ENCODE measurements around the gene HS3ST4. TPM values are rescaled to one million over a fixed set of nuclear protein-coding genes. Genes with fewer than 3 reads are reported as not detected.

HS3ST4 gene
- total RNA-seq, 1 experiment from 2014 or later, result not detected

GRCh38 chr16:25988084-25988483 lies 296.3 kb downstream of the HS3ST4 start:
- no peaks in the 10 kb centered on the region for H3K4me1 ChIP-seq (ENCODE audit: control insufficient read depth, insufficient read depth, low read length)
- H3K27me3 ChIP-seq (ENCODE audit: control insufficient read depth, insufficient read depth, low read length), result no peaks in the 10 kb centered on the region
- intact Hi-C loops (cut with micrococcal nuclease; ENCODE audit: unreplicated experiment) (no loop called here), in situ Hi-C loops (cut with HindIII; ENCODE audit: low pct_unique_long_range_greater_than_20kb, low sequenced_read_pairs) (no loop called here)
- no peaks in the 10 kb centered on the region for H3K36me3 ChIP-seq (ENCODE audit: control insufficient read depth, insufficient read depth, low read length)
- CTCF ChIA-PET, result no interaction called here
- TF ChIP-seq TCF7L2 (IDR thresholded peaks at IDR 0.05; ENCODE audit: low read depth, low read length), result no peak
- TF ChIP-seq POLR2AphosphoS5 (IDR thresholded peaks at IDR 0.05; ENCODE audit: low read depth, low read length), result no peak
- TF ChIP-seq CTCF (IDR thresholded peaks at IDR 0.05), result no peak
- TF ChIP-seq REST (IDR thresholded peaks at IDR 0.05; ENCODE audit: insufficient read depth in 1 of 2, low read depth in 2 of 2, low read length in 1 of 2), result no peak
- TF ChIP-seq SIN3A (IDR thresholded peaks at IDR 0.05; ENCODE audit: borderline replicate concordance, insufficient read depth, low read depth, low read length), result no peak
- no peak overlapping the region for H3K27ac ChIP-seq (ENCODE audit: low read length)
- no peak for DNase-seq (ENCODE audit: low read depth, low spot score)
- H3K9me3 ChIP-seq (ENCODE audit: control insufficient read depth, insufficient read depth, low read depth, low read length), result no peaks in the 10 kb centered on the region
- POLR2A ChIA-PET, result no interaction called here
- ATAC-seq, result no peak
- no TSS peak for BruUV-seq (replicated peaks)
- H3K4me3 ChIP-seq (ENCODE audit: low read depth in 2 of 2, low read length in 2 of 2), result no peak overlapping the region

- Histone ChIP-seq H3K4me3 (ENCODE audit: low read depth in 2 of 2, low read length in 2 of 2) (no peak overlapping the region), H3K4me1 (ENCODE audit: control insufficient read depth, insufficient read depth, low read length) (no peaks in the 10 kb centered on the region), H3K27me3 (ENCODE audit: control insufficient read depth, insufficient read depth, low read length) (no peaks in the 10 kb centered on the region), H3K27ac (ENCODE audit: low read length) (no peak overlapping the region), H3K9me3 (ENCODE audit: control insufficient read depth, insufficient read depth, low read depth, low read length) (no peaks in the 10 kb centered on the region), H3K36me3 (ENCODE audit: control insufficient read depth, insufficient read depth, low read length) (no peaks in the 10 kb centered on the region)
- POLR2A ChIA-PET, result no interaction called here
- DNase-seq (ENCODE audit: low read depth, low spot score) (no peak), ATAC-seq (no peak)
- TF ChIP-seq REST (IDR thresholded peaks at IDR 0.05; ENCODE audit: insufficient read depth in 1 of 2, low read depth in 2 of 2, low read length in 1 of 2), result no peak
- TF ChIP-seq POLR2AphosphoS5 (IDR thresholded peaks at IDR 0.05; ENCODE audit: low read depth, low read length), result no peak
- no peak for TF ChIP-seq TCF7L2 (IDR thresholded peaks at IDR 0.05; ENCODE audit: low read depth, low read length)
- TF ChIP-seq CTCF (IDR thresholded peaks at IDR 0.05), result no peak
- no peak for TF ChIP-seq SIN3A (IDR thresholded peaks at IDR 0.05; ENCODE audit: borderline replicate concordance, insufficient read depth, low read depth, low read length)
- BruUV-seq (replicated peaks), result no TSS peak
- in situ Hi-C loops (cut with HindIII; ENCODE audit: low pct_unique_long_range_greater_than_20kb, low sequenced_read_pairs), result no loop called here
- CTCF ChIA-PET, result no interaction called here
- intact Hi-C loops (cut with micrococcal nuclease; ENCODE audit: unreplicated experiment), result no loop called here
Measured at GRCh38 chr16:25988882-25989281, 297.1 kb downstream of the HS3ST4 start.

Data from Panc1 (cell line).